Panc1 (cell line): ENCODE measurements around the gene COL5A2. TPM values are rescaled to one million over a fixed set of nuclear protein-coding genes. Genes with fewer than 3 reads are reported as not detected.
A peak's percentile ranks its signal among the peaks of the same experiment; 100 is the strongest.

Experiments
- ATAC-seq: fragments of 200-7000 bp; cut with Tn5 transposase; 2 replicates; pipeline ENCODE4 v1.9.1; 2020; ENCODE audit warnings: mild to moderate bottlenecking, moderate library complexity
- BruUV-seq: library from RNA; stranded (reverse); fragments of 400-500 nt; replicated peaks from 2 replicates; lab custom pipeline; 2021; lab: Mats Ljungman, UMichigan
- CTCF ChIA-PET: fragments of 300-600 bp; sonication (Branson Sonifier 250); formaldehyde crosslinking; loops from one replicate; lab custom pipeline; 2022; ENCODE audit warnings: antibody characterized with exemption; lab: Charles Lee
- POLR2A ChIA-PET: fragments of 300-600 bp; sonication (Branson Sonifier 250); formaldehyde crosslinking; loops from one replicate; lab custom pipeline; 2022; ENCODE audit warnings: antibody characterized with exemption; lab: Charles Lee
- DNase-seq: peaks from one replicate; pipeline ENCODE4 v3.0.0-alpha.2; 2010; ENCODE audit warnings: low read depth, low spot score
- H3K27ac ChIP-seq: 2 replicates; pipeline ENCODE4 v1.5.1; 2011; ENCODE audit warnings: mild to moderate bottlenecking, low read length, inconsistent platforms
- H3K27me3 ChIP-seq: fragments of 200-500 bp; sonication (Bioruptor generic); 2 replicates; pipeline ENCODE4 v1.6.0; 2014; ENCODE audit warnings: low read length, inconsistent platforms; ENCODE audit not compliant: control insufficient read depth, insufficient read depth
- H3K36me3 ChIP-seq: fragments of 200-500 bp; sonication (Bioruptor generic); 2 replicates; pipeline ENCODE4 v1.5.1; 2014; ENCODE audit warnings: inconsistent platforms, mild to moderate bottlenecking, low read length, moderate library complexity; ENCODE audit not compliant: control insufficient read depth, insufficient read depth
- H3K4me1 ChIP-seq: 2 replicates; pipeline ENCODE4 v1.5.1; 2011; ENCODE audit warnings: inconsistent platforms, mild to moderate bottlenecking, low read length, moderate library complexity; ENCODE audit not compliant: control insufficient read depth, insufficient read depth
- H3K4me3 ChIP-seq, 2 experiments: 2 replicates each; pipeline ENCODE4 v1.5.1; 2011 to 2012; ENCODE audit warnings: low read depth in 2 of 2, low read length in 2 of 2, mild to moderate bottlenecking in 2 of 2, inconsistent platforms in 1 of 2, moderate library complexity in 1 of 2
- H3K9me3 ChIP-seq: fragments of 200-500 bp; sonication (Bioruptor generic); 2 replicates; pipeline ENCODE4 v1.5.1; 2014; ENCODE audit warnings: low read depth, mild to moderate bottlenecking, inconsistent platforms, low read length, moderate library complexity; ENCODE audit not compliant: control insufficient read depth, insufficient read depth
- CTCF ChIP-seq: fragments of 450-650 bp; IDR thresholded peaks from 2 replicates; pipeline ENCODE4 v1.5.1; 2017; ENCODE audit warnings: mild to moderate bottlenecking
- POLR2AphosphoS5 ChIP-seq: IDR thresholded peaks from 2 replicates; pipeline ENCODE4 v1.6.1; 2012; ENCODE audit warnings: mild to moderate bottlenecking, low read depth, low read length, moderate library complexity
- SIN3A ChIP-seq: IDR thresholded peaks from 2 replicates; pipeline ENCODE4 v1.6.1; 2012; ENCODE audit warnings: low read depth, mild to moderate bottlenecking, low read length, moderate library complexity, borderline replicate concordance; ENCODE audit not compliant: insufficient read depth
- TCF7L2 ChIP-seq: IDR thresholded peaks from 2 replicates; pipeline ENCODE4 v1.6.1; 2011; ENCODE audit warnings: mild to moderate bottlenecking, low read depth, low read length, inconsistent platforms
- in situ Hi-C: cut with HindIII; loops from 2 replicates; pipeline ENCODE4 v1.10.0; 2016; ENCODE audit warnings: low sequenced_read_pairs, low pct_unique_long_range_greater_than_20kb
- intact Hi-C: fragments of 100-400 bp; cut with micrococcal nuclease; formaldehyde crosslinking; loops from one replicate; pipeline ENCODE4 v1.10.0; 2022; ENCODE audit not compliant: unreplicated experiment
- total RNA-seq: library from RNA; stranded (reverse); gene quantifications from one replicate; pipeline ENCODE4 v1.2.1, GENCODE V29; 2021; ENCODE audit not compliant: unreplicated experiment
- TF ChIP-seq, protein P1 (sequence below), 2 experiments: IDR thresholded peaks; 2 replicates each; pipeline ENCODE4 v1.6.1; 2011 to 2012; ENCODE audit warnings: low read depth in 2 of 2, control low read depth in 1 of 2, low read length in 1 of 2, mild to moderate bottlenecking in 1 of 2, moderate library complexity in 1 of 2; ENCODE audit not compliant: insufficient read depth in 1 of 2

Gene COL5A2
- total RNA-seq, 1 experiment from 2014 or later, result 144 TPM

GRCh38 chr2:188984680-188985079, 194.9 kb downstream of the COL5A2 start:
- no TSS peak for BruUV-seq
- ATAC-seq (no peak), DNase-seq (no peak)
- intact Hi-C loops (loop anchor here (2.0 to 10.0 kb wide), 3 partner anchors 318 to 460 kb away; no protein-coding TSS in a partner anchor), in situ Hi-C loops (no loop called here)
- ChIA-PET CTCF (no interaction called here), POLR2A (no interaction called here)
- H3K4me3 ChIP-seq, result no peak overlapping the region
- H3K36me3 ChIP-seq, result no peaks in the 10 kb centered on the region; the same call in 1 of the 2 replicates
- no peaks in the 10 kb centered on the region for H3K27me3 ChIP-seq
- H3K4me1 ChIP-seq, result peaks cover 2% of the 10 kb centered on the region; the same call in 1 of the 2 replicates
- no peak overlapping the region for H3K27ac ChIP-seq
- TF ChIP-seq TCF7L2 (no peak), POLR2AphosphoS5 (no peak), SIN3A (no peak), CTCF (no peak)
- TF ChIP-seq, protein P1, sequence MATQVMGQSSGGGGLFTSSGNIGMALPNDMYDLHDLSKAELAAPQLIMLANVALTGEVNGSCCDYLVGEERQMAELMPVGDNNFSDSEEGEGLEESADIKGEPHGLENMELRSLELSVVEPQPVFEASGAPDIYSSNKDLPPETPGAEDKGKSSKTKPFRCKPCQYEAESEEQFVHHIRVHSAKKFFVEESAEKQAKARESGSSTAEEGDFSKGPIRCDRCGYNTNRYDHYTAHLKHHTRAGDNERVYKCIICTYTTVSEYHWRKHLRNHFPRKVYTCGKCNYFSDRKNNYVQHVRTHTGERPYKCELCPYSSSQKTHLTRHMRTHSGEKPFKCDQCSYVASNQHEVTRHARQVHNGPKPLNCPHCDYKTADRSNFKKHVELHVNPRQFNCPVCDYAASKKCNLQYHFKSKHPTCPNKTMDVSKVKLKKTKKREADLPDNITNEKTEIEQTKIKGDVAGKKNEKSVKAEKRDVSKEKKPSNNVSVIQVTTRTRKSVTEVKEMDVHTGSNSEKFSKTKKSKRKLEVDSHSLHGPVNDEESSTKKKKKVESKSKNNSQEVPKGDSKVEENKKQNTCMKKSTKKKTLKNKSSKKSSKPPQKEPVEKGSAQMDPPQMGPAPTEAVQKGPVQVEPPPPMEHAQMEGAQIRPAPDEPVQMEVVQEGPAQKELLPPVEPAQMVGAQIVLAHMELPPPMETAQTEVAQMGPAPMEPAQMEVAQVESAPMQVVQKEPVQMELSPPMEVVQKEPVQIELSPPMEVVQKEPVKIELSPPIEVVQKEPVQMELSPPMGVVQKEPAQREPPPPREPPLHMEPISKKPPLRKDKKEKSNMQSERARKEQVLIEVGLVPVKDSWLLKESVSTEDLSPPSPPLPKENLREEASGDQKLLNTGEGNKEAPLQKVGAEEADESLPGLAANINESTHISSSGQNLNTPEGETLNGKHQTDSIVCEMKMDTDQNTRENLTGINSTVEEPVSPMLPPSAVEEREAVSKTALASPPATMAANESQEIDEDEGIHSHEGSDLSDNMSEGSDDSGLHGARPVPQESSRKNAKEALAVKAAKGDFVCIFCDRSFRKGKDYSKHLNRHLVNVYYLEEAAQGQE (IDR thresholded peaks at IDR 0.05; ENCODE audit: insufficient read depth in 1 of 2, low read depth in 2 of 2, low read length in 1 of 2), result no peak
- no peaks in the 10 kb centered on the region for H3K9me3 ChIP-seq

GRCh38 chr2:188984065-188984491, 195.5 kb downstream of the COL5A2 start:
- TF ChIP-seq CTCF, result peak; percentile 14; the same call in 1 of the 2 replicates
- no peak for TF ChIP-seq POLR2AphosphoS5
- no peak for TF ChIP-seq TCF7L2
- Histone ChIP-seq H3K27me3 (no peaks in the 10 kb centered on the region), H3K9me3 (no peaks in the 10 kb centered on the region), H3K36me3 (no peaks in the 10 kb centered on the region; the same call in 1 of the 2 replicates), H3K27ac (no peak overlapping the region), H3K4me3 (no peak overlapping the region), H3K4me1 (peaks cover 7% of the 10 kb centered on the region; the same call in 1 of the 2 replicates)
- in situ Hi-C loops (no loop called here), intact Hi-C loops (loop anchor here (2.0 to 10.0 kb wide), 3 partner anchors 318 to 459 kb away; no protein-coding TSS in a partner anchor)
- BruUV-seq, result no TSS peak
- DNase-seq (no peak), ATAC-seq (no peak)
- CTCF ChIA-PET, result no interaction called here
- POLR2A ChIA-PET, result no interaction called here
